Hindlimb muscle (tissue), 1 donor: ENCODE measurements around the gene TSR3. TPM values are rescaled to one million over a fixed set of nuclear protein-coding genes. Genes with fewer than 3 reads are reported as not detected.

ENCODE experiments used
- DNase-seq: peaks from one replicate; pipeline ENCODE4 v3.0.0-alpha.2; 2013
- polyA plus RNA-seq: library from polyadenylated mRNA; unstranded; fragments of 120-200 nt; gene quantifications from one replicate; pipeline ENCODE4 v1.2.1, GENCODE V29; 2013; ENCODE audit not compliant: insufficient read length

TSR3 gene
- polyA plus RNA-seq, 1 donor = 59.2 TPM

DNA sequence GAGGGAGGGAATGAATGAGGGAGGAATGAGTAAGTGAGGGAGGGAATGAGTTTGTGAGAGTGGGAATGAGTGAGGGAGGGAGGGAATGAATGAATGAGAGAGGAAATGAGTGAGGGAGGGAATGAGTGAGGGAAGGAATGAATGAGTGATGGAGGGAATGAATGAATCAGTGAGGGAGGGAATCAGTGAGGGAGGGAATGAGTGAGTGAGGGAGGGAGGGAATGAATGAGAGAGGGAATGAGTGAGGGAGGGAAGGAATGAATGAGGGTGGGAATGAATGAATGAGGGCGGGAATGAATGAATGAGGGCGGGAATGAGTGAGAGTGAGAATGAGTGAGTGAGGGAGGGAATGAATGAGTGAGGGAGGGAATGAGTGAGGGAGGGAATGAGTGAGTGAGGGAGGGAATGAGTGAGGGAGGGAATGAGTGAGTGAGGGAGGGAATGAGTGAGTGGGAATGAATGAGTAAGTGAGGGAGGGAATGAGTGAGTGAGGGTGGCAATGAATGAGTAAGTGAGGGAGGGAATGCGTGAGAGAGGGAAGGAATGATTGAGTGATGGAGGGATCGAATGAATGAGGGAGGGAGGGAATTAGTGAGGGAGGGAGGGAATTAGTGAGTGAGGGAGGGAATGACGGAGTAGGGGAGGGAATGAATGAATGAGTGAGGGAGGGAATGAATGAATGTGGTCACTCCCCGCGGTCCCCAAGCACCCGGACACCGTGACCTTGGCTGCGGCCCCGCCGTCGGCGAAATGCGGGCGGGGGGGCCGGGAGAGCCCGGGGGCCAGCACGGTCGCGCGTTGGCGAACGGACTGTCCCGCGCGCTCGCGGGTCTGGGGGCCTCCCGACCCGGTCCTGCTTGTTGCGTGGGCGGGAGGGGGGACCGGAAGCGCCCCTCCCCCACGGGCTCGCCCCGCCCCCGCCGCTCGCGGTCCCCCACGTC lies 43.4 kb downstream of the TSR3 start:
- DNase-seq = no peak

DNA sequence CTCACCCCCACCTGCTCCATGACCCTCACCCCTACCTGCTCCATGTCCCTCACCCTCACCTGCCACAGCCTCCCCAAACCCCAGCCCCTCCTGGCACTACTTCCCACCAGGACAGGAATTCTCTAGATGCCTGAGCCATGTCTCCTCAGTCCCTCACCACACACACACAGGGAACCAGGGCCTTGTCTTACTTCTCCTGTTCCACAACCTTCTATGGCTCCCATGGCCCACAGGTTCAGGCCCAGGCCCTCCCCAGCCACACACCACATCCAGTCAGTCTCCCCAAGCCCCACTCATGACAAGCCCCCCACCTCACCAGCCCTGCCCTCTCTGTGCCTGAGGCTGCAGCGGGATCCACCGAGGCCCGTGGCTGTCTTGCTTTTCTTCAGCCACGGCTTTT lies 45.3 kb downstream of the TSR3 start:
- DNase-seq = no peak

DNA sequence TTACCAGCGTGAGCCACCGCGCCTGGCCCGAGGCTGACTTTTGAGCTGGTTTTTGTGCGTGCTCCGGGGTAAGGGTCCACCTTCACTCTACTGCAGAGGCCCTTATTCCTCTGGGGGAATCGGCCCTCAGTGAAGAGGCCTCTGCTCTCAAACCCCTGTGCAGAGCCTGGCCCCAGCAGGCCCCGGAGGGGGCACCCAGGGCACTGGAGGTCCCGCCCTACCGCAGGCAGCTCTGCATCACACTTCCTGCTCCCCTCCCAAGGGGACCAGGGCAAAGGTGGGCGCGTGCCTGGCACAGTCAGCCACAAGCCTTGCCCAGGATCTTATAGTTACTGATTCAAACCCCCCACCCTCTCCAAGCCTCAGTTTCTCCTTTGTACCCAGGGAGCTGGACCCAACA lies 45.9 kb downstream of the TSR3 start:
- DNase-seq = no peak

DNA sequence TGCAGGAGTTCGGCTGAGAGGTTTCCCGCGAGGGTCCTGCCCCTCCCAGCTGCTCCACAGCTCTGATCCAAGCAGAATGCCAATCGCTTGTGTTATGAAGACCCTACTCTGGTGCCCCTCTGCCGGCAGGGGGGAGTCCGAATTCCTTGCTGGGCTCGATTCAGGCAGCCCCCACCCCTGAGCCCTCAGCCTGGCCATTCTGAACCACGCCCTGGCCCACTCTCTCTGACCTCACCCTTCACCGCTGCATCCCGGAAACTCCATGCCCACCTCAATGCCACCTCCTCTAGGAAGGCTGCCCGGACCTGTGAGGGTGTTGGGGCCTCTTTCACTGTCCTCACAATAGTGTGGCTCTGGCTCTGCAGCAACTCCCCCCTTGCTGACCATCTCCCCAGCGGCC lies 50.1 kb downstream of the TSR3 start:
- DNase-seq = no peak

DNA sequence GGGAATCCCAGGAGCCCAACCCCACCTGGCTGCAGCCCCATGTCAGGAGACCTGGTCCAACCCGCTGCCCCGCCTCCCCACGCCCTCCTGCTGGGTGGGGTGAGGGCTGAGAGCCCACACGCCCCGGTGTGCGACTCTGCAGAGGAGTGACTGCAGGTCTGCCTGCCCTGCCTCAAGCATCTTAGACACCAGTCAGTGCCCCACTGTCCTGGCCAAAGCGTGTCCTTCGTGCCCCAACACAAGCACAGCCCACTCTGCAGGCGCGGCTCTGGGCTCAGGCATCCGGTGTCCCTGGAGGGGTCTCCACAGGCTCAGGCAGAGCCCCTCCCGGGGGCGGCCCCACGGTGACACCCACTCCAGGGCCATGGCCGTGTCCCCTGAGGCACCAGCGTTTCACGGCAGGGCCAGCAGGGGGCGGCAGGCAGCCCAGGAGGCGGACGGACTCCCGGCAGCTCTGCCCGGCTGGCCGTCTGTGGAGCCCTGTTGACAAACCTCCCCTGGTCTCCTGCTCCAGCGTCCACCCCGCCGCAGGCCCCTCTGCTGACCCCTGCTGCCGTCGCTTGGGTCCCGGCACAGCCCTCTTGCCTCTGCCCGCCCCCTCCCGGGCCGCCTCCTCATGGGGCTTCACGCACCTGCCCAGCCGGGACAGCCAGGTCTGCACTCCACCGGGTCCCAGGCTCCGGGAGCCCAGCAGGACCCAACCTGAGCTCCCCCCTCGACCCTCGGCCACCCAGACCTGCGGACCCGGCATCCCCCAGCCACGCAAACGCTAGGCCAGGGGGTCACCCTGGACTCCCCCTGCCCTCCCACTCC lies 50.8 kb downstream of the TSR3 start:
- DNase-seq = no peak

DNA sequence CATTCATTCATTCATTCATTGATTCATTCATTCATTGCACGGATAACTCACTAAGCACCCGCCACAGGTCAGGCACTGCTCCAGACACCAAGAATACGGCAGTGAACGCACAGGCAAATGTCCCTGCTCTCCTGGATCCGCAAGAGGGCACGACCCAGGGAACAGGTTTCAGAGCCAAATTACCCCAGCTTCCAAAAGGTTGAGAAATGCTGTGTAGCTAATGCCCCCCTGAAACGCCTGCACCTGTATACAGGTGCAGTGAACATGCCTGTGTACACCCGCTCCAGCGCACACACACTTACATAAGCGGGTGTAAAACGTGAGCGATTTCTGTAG lies 51.8 kb downstream of the TSR3 start:
- DNase-seq = no peak

Other genes starting within 250 kb of the TSR3 start
- 69.6 TPM for gene CACNA1H, start 198.8 kb downstream of the TSR3 start, polyA plus RNA-seq
- 1.5 TPM for gene TPSG1, start 126.6 kb downstream of the TSR3 start, polyA plus RNA-seq
- gene TPSB2, start 121.7 kb downstream of the TSR3 start, polyA plus RNA-seq = 2.7 TPM
- 1.0 TPM for gene TPSAB1, start 111.2 kb downstream of the TSR3 start, polyA plus RNA-seq
- gene TPSD1, start 95.8 kb downstream of the TSR3 start, polyA plus RNA-seq = not detected
- gene UBE2I, start 42.2 kb downstream of the TSR3 start, polyA plus RNA-seq = 101 TPM
- 0.72 TPM for gene BAIAP3, start 18.2 kb downstream of the TSR3 start, polyA plus RNA-seq
- 40.6 TPM for gene GNPTG, start 53 bp upstream of the TSR3 start, polyA plus RNA-seq
- gene UNKL, start 62.8 kb upstream of the TSR3 start, polyA plus RNA-seq = 9.8 TPM
- 11.9 TPM for gene UQCC4, start 68.9 kb upstream of the TSR3 start, polyA plus RNA-seq
- gene PERCC1, start 79.2 kb upstream of the TSR3 start, polyA plus RNA-seq = 0.43 TPM
- gene CCDC154, start 92.7 kb upstream of the TSR3 start, polyA plus RNA-seq = 2.5 TPM
- gene CLCN7, start 123.2 kb upstream of the TSR3 start, polyA plus RNA-seq = 39.9 TPM
- 0.59 TPM for gene PTX4, start 137.1 kb upstream of the TSR3 start, polyA plus RNA-seq
- gene TELO2, start 141.5 kb upstream of the TSR3 start, polyA plus RNA-seq = 36.9 TPM
- gene TMEM204, start 181.8 kb upstream of the TSR3 start, polyA plus RNA-seq = 16.2 TPM